Choroid plexus epithelial cell (primary cell): ENCODE data around the gene MTURN.

ENCODE experiments used
- DNase-seq: peaks from one replicate; pipeline ENCODE4 v3.0.0-alpha.2; 2010; ENCODE audit warnings: low read depth
- H3K4me3 ChIP-seq: 2 replicates; pipeline ENCODE4 v1.5.1; 2011; ENCODE audit warnings: low read depth, mild to moderate bottlenecking, control low read depth, low read length, moderate library complexity
- CTCF ChIP-seq: conservative IDR thresholded peaks from 2 replicates; pipeline ENCODE4 v1.5.1; 2011; ENCODE audit warnings: low read depth, mild to moderate bottlenecking, control low read depth, inconsistent platforms, low read length, moderate library complexity

Gene MTURN

DNA sequence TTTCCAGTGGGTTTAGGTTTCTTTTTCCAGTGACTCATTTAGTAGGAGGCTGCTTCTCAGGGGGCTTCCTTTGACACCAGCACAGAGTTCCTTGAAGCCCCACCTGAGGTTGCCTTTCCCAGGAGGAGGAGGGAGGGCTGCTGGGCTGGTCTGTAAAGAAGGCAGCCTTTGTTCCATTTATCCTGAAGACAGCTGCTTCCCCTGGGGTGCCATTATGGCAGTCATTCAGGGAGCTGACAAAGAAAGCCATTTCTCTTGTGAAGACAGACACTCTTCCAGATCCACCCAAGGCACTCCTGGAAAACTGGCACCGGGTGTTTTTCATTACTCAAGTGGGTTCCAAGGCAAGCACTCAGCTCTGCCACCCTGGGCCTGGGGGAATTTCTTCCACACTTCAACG, 54.0 kb downstream of the MTURN start:
- no peak overlapping the region for H3K4me3 ChIP-seq
- TF ChIP-seq CTCF: no peak
- DNase-seq: no peak

- no peak overlapping the region for H3K4me3 ChIP-seq
- no peak for DNase-seq
- no peak for TF ChIP-seq CTCF
Measured at GRCh38 chr7:30191809-30192208, 57.0 kb downstream of the MTURN start.

DNA sequence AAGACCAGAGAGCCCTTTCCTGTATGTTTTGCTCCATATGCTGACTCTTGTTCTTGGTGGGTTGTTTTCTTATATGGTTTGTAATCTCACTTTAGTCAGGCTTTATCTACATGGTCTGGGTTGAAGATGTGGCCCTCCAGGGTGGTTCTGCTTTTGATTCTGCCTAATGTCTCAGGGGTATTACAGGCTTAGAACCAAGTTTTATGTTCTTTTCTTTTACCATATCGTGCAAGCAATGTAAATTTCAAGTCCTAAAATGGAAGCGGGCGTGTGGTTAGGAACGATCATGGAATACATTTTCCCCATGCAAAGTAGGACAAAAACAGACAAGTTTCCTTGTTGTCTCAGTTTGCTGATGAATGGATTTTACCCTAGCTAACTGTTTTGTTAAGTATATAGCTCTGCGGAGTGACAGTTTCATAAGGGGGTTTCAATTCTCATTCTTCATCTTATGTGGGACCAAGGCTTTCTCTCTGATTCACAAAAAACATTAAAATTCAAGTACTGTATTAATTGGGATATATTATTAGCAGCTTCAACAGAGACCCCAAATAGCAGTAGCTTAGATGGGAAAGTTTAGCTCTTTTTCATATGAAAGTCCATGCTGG, 58.7 kb downstream of the MTURN start:
- no peak for TF ChIP-seq CTCF
- no peak for DNase-seq
- H3K4me3 ChIP-seq: no peak overlapping the region

DNA sequence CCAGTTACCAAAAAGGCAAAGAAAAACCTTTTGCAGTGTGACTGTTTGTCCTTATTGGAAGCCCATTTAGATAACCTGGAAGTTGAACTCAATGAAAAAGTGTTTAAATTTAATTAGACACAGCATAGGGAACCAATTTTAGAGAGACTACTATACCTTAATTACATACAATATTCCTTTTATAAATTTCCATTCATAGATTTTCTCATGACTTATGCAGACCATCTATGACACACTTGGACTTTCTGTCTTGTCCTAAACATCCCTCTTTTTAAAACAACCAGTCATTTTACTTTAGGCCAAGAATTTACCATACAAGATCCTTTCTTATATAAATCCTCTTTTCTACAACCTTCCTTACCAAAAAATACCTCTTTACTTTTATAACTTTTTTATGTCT, 61.6 kb downstream of the MTURN start:
- no peak for TF ChIP-seq CTCF
- H3K4me3 ChIP-seq: no peak overlapping the region
- no peak for DNase-seq

- no peak overlapping the region for H3K4me3 ChIP-seq
- no peak for TF ChIP-seq CTCF
Measured at GRCh38 chr7:30197438-30197837, 62.7 kb downstream of the MTURN start.

GRCh38 chr7:30199271-30199670, 64.5 kb downstream of the MTURN start:
- no peak for DNase-seq
- TF ChIP-seq CTCF: no peak
- no peak overlapping the region for H3K4me3 ChIP-seq

More at GRCh38 chr7:30197438-30197837, 62.7 kb downstream of the MTURN start:
- DNase-seq: no peak

GRCh38 chr7:30200591-30200990, 65.8 kb downstream of the MTURN start:
- H3K4me3 ChIP-seq: no peak overlapping the region
- TF ChIP-seq CTCF: no peak
- DNase-seq: no peak
